ENCODE results near the gene CLPX.
"Not testable (repeated sequence)": the region's sequence is repeated elsewhere in the genome, so short reads cannot be mapped to it uniquely, and the experiment has no call there.

CLPX gene

DNA sequence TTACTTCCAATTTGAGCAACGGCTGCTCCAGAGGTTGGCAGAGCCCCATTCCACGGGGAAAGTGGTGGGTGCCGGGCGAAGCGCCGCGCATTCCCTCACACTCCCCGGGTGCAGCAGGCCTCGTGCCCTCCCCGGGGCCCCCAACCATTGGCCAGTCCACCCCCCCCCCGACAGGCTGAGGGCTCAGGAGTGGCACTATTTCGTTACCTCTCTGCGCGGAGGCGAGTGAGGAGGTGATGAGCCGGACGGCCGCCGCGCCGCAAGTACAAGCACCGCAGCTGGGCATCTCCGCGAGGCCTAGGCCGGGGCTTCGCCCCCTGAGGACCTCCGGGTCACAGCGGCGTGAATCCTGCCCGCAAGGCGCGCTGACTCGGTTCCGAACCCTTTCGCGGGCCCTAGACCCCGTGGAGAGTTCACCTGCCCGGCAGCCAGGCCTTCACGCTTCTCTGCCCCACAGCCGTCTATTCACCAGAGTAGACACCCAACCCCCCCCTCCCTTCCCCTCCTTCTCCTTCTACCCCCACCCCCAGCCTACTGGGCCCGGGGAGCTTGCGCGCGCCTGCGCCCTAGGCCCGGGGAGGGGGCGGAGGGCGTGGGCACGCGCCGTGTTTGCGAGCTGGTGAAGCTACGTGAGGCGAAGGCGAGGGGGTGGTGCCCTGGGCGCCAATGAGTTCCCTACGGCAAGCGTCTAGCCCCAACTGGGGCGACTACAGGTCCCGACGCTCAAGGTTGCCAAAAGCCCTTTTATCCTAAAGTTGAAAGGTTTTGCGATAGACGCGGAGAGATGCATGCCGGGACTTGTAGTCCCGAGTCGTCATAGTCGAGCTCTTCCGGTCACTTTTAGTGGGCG lies at the start of gene CLPX:
Gene CLPX, minus strand, starts transcription at position 475 of the 850 bp plus-strand sequence. Its CDS starts 189 bp downstream, at position 286.
- DNase-seq: peak; percentile 93

DNA sequence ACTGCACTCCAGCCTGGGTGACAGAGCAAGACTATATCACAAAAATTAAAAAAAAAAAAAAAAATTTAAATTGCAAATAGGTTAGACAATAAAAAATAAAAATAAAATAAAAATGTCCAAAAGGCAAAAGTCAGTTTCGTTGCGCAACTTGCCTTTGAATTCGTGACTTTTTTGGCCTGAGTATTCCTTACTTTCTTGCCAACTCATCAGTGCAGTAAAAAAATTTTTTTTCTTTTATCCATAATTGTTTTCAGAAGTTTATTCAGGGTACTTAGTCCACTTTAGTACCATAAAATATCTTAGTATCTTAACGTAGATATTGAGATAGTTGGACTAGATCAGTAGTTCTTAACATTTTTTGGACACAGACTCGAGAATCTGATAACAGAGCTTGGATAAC lies 48.6 kb upstream of the CLPX start:
- DNase-seq: no peak

DNA sequence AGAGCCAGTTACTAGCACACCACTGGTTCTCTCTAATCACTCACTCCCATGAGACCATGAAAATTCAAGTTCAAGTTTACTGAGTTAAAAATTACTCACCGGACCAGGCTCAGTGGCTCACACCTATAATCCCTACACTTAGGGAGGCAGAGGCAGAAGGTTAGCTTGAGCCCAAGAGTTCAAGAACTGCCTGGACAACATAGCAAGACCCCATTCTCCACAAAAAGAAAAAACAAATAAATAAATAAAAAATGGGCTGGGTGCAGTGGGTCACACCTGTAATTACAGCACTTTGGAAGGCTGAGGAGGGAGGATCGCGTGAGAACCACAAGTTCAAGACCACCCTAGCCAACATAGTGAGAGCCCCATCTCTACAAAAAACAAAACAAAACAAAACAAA lies 47.4 kb upstream of the CLPX start:
- no peak for DNase-seq

DNA sequence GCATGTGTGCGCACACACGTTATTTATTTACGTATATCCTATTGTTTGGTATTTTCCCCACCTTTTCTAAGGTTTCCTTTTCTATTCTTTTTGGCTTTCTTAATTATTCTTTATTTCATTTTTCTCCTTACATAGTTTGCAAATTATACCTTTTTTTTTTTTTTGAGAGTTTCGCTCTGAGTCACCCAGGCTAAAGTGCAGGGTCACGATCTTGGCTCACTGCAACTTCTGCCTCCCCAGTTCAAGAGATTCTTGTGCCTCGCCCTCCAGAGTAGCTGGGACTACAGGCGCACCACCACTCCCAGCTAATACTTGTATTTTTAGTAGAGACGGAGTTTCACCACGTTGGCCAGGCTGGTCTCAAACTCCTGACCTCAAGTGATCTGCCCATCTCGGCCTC lies 46.2 kb upstream of the CLPX start:
- DNase-seq: no peak

DNA sequence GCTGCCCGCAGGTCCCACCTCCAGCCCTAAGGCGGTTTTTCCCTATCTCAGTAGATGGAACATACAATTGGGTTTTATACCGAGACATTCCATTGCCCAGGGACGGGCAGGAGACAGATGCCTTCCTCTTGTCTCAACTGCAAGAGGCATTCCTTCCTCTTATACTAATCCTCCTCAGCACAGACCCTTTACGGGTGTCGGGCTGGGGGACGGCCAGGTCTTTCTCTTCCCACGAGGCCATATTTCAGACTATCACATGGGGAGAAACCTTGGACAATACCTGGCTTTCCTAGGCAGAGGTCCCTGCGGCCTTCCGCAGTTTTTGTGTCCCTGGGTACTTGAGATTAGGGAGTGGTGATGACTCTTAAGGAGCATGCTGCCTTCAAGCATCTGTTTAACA lies 41.8 kb upstream of the CLPX start:
- DNase-seq: not testable (repeated sequence)

DNA sequence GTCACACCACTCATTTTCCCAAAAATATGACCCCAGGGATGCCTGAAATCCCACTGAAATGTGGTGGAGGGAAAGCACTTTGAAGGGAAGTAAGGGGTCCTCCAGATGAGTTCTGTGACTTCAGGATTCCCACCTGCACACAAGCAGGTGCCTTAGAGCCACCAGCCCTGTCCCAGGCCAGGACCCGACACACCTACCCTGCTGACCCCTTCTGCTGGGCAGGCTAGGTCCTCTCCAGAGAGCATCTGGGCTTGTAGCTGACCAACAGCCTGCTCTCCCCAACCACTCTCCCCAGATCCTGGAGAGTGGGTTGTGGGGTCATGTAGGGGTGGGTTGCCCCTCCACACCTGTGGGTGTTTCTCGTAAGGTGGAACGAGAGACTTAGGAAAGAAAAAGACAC lies 41.1 kb upstream of the CLPX start:
- no peak for DNase-seq

DNA sequence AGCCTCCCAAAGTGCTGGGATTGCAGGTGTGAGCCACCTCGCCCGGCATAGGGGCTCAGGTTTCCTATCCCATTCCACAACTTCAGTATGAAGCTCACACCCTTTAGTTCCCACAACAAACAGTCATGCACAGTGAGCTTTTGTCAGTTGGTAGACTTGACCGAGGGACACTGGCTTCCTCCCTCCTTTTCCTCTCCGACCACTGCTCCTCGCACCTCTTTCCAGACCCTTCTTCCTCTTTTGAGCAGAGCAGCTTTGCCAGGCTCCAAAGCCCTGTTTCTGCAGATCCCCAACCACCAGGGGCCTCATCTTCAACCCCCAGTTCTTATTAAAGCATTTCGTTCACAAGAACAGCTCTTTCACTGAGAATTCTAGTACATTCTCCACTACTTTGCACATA lies 38.9 kb upstream of the CLPX start:
- no peak for DNase-seq

DNA sequence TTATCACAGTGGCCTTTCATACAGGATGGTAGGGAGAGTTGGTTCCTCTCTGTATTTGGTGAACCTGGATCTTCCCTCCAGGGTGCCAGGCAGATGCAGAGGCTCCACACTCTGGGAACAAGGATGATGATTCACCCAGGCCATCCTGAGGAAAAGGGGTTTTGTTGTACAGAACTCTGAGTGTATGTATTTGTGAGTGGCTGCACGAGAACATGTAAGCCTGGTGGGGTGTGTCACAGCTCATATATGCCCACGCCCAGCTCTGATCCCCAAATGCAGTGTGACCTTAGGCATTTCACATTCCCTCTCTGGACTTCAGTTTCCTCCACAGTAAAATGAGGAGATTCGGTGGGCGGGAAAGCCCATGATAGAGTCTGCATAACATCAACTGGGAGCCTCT lies 37.7 kb upstream of the CLPX start:
- DNase-seq: no peak

DNA sequence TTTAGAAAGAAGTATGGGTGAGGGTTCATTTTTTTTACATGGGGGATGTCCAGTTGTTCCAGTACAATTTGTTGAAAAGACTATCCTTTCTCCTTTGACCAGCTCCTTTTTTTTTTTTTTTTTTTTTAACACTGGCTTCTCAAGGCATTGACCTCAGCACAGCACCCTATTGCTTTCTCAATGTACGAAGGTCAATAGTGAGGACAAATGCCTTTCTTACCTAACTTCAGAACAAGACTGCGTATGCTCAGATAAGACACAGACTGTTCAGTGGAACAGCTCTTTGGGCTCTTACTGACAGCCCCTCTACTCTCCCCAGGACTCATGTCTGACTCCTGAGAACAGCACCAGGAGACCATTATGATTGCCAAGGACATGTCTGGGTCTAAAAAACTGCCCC lies 36.6 kb upstream of the CLPX start:
- no peak for DNase-seq

DNA sequence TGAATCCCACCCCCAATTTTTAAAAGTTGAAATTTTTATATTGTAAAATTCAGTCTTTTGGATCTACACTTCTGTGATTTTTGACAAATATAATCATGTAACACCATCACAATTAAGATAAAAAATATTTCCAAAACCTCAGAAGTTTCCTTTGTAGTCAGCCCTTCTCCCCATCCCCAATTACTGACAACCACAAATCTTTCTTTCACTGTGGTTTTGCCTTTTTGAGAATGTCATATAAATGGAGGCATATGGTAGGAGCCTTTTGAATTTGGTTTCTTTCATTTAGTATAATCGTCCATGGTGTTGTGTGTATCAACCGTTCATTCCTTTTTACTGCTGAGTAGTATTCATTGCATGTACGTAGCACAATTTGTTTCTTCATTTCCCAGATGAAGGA lies 34.0 kb upstream of the CLPX start:
- DNase-seq: no peak

DNA sequence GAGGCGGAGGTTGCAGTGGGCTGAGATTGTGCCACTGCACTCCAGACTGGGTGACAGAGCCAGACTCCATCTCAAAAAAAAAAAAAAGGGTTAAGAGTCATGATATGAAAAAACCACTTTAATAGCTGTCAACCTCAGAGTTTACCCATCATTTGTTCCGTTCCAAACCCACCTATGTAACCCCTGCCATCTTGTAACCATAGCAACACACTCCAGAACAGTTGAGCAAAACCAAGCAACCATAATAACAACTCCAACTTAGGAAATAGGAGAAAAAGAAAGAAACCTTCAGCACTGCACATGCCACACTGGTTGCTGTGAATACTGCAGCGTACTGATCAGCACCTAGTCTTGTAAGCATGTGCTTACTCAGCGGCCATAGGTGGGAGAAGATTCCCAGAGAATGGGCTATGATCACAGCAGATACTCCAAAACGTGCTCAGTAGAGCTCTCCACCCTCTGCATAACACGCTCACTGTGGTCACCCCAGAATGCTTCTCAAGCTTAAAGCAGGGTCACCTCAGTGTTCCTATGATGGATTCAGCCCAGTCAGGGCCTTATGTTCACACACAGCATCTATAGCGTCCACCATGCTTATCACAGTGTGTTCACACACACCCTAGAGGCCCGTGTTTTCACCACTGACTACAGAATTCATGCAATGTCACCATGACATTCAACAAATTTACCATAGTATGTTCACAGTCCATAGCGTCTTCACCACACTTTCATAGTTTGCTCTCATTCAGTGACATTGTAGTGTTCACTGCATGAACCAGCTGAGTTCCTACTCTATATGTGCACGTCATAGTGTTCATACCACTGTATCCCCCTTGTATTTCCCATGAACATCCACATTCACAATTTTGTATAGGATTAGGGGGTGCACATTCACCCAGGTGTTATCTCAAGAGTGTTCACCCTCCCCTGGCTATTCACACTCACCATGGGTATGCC lies 32.7 kb upstream of the CLPX start:
- DNase-seq: no peak

DNA sequence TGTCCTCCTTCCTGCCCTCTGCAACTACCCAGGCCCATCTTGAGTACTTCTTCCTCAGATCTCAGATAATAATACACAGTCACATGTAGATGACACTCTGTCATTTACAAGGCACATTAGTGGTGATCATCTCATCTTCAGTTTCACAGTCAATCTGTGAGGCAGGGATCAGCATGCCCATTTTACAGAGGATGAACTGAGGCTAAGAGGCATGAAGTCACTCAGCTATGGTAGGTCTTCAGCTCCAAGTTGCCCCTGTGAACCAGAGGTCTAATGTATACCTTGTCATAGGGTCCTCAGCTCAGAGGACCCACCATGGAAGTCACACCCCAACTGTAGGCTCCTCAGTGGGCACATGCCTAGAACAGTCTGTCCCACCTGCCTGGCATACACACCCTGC lies 30.4 kb upstream of the CLPX start:
- DNase-seq: no peak

DNA sequence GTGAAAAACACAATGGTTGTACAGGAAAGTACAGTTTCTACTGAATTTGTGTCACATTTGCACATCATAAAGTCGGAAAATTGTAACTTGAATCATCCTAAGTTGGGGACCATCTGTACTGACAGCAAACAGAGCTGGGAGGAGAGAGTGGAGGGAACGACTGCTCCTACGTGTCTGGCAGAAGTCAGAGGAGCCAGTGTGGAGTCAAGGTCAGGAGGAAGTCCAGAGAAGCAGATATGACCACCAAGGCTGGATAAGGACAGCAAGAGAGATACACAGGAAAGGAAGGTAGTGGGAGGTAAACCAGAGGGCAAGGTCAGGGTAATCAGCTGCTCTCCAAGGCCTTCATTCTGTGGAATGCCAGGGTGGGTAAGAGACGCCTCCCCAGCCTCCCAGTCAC lies 28.9 kb upstream of the CLPX start:
- DNase-seq: no peak

DNA sequence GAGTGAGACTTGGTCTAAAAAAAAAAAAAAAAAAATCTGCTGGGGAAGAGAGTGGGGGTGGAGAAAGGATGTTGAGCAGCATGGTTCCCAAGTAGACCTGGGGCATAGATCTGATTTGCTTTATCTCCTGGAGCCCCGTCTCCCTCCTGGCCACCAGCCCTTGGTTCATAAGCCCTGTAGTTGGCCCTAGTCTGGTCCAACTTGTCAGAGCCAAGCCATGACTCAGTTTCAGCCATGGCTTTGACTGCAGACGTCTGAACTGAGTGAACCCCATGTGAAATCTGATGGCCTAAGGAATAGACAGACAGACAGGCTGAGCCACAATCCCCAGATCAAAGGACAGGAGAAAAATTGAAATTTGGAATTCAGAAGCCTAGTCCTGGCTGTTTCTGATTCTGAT lies 28.1 kb upstream of the CLPX start:
- DNase-seq: no peak

DNA sequence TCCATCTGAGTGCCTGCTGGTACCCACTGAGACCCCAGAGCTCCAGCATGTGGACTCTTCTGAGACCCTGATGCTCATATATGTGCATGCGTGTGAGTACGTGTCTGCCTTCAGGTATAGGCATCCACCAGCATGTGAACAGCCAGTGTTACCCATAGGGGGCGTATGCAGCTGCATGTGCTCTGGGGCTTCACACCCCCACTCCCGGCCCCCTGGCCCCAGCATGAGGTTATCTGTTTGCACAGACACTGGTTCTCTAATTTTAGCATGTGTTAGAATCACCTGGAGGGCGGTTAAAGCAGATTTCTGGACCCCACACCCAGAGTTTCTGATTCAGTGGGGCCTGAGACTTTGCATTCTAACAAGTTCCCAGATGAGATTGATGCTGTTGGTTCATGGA lies 27.0 kb upstream of the CLPX start:
- DNase-seq: peak; percentile 11

DNA sequence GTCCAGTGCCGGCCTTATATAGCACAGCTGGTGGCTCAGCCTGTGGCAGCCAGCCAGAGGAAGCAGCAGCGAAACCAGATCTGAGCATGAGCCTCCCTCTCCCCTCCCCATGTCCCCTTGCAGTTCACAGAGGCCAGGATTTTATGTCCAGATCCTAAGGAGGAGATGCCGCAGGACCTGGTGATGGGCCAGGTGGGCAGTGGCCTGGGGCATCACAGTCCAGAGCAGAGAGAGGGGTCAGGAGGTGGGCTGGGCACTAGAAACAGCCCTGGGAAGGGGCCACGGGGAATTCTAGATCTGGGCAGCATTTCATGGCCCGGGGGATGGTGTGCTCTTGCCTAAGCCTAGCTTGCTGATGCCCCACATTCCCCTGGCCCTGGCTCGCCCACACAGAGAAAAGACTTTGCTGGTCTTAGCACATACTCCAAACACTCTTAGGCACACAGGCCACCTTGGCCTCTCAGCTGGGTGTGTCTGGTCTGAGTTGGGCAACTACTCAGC lies 26.4 kb upstream of the CLPX start:
- DNase-seq: no peak

DNA sequence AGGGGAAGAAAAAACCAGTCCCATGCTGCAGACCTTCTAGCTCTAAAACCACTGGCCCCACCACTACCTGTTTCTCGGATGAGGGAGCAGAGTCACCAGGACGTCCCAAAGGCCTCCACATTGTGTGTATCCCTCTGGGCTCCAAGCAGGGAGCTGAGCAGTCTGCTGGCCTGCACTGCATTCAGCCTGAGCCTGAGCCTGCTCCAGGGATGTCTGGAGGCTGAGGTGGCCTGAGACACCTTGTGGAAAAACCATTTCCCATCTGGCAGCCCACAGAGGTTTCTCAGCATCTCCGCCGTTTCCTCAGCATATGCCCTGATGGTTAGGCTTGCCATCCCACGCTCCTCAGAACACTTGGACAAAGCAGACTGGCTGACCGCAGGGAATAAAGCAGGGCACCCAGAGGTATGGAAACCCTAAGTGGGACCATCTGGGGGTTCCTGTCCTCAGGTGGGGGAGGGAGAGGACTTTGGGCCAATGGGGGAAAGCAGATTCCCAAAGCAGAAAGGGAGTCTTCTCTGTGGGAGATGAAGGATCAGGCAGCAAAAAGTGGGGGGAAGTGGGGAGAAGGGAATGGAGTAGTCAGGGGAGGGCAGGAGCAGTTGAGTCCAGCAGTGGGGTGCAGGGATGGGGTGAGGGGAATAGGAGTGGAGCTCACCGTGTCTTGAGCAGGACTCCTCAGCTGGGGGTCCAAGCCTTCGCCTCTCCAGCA lies 25.8 kb upstream of the CLPX start, which contains the start of gene CILP:
Gene CILP, minus strand, starts transcription at position 704 of the 712 bp plus-strand sequence. CDS start 1,718 bp downstream, outside the sequence.
- no peak for DNase-seq

DNA sequence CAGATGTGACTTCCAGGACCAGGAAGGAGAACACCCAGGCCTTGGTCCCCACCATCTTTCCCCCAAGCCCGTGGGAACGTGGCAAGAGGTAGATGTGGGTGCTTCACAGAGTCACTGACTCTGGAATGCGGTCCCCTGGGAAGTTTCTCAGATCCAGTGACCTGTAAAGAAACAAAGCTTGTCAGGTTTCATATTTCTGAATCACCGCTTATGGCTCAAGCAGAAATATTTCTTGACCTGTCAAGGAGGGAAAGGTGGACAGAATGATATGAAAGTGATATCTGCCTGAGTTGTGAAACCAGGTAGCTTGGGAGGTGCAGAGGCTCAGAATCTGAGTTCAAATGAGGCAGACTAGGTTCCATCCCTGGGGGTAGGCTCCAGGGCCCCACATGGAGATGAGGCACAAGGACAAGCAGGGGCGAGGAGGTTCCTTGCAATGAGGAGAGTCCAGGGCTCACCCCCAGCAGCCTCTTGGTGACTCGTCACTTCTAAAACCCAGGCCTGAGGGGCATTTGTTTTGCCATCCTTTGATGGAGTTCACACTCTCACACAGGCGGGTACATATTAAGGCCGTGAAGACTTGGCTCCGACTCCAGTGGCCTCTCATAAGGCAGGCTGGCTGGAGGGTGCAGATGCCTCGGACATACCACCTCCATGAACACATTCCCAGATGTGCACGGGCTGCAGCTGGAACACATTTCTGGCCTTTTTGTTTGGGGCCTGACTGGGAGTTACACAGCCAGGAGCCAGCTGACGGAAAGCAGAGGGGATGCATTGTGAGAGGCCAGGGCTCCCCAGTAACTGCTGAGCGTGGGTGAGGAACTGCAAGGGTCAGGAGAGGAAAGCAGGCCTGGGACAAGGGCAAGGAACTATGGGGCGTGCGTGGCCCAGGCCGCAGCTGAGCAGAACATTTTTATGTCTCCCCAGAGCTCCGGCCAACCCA lies 24.8 kb upstream of the CLPX start:
- no peak for DNase-seq

DNA sequence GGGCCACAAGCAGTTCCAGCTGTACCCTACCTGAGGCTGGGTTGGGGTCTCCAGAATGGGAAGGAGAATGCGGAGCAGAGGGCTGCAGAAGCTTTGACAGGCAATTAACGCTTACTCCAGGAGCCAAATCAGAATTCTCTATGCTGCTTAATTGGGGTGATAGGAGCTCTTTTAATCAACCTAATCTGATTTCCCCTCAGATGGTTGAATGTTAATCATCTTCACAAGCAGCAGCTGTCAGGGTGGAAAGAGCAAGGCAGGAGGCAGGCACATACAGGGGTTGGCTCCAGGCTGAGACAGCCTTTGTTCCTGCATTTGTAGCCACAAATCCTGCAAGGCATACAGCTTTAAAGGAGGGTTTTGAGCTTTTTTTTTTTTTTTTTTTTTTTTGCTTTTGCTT lies 23.5 kb upstream of the CLPX start:
- DNase-seq: no peak

DNA sequence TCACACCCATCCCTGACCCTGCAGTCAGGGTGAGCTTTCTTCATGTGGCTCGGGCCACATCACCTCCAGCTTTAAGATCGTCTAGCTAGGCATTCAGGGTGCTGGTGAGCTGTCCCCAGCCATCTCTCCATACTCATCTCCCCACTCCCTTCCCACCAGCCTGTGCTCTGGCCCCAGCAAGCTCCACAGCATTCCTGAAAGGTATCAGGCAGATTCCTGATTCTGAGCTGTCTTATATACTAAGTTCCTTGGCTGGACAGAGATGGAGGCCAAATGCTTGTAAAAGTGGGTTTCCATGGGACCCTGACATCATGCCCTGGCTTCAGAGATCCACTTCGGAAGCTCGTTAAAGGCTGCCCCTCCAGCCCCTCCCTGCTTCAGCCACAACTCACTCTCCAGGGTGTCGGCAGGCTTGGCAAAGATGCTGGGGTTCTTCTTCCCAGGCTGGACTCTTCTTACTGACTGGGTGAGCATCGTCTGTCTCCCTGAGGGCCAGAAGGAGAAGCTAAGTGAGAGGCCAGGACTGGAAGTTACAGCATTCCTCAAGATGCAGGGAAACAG lies 22.2 kb upstream of the CLPX start:
- no peak for DNase-seq

DNA sequence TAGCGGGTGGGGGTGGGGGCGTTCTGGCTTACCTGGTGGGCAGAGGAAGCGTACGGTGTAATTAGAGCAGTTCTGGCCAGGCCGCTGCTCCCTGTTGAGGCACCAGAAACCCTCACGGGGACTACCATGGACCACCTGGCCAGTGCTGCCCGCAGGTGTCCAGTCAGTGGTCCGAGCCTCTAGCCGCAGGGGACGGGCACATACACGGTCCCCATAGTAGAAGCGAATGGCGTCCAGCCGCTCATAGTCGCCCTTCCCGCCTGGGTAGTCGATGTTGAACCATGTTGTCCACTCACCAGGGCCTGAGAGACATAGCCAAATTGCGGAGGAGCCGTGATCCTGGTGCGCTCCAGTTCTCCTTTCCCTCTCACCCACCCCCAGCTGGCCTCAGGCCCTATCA lies 21.6 kb upstream of the CLPX start:
- no peak for DNase-seq
